HG03280 (cell line): ENCODE measurements around the gene UBE2Q1.

Source experiments
- ATAC-seq: cut with Tn5 transposase; IDR thresholded peaks from one replicate; pipeline ENCODE4 v1.9.1; 2021; ENCODE audit warnings: mild to moderate bottlenecking, moderate library complexity; ENCODE audit not compliant: unreplicated experiment

The UBE2Q1 gene

GRCh38 chr1:154512760-154513159, 45.7 kb downstream of the UBE2Q1 start:
- ATAC-seq, result no peak

DNA sequence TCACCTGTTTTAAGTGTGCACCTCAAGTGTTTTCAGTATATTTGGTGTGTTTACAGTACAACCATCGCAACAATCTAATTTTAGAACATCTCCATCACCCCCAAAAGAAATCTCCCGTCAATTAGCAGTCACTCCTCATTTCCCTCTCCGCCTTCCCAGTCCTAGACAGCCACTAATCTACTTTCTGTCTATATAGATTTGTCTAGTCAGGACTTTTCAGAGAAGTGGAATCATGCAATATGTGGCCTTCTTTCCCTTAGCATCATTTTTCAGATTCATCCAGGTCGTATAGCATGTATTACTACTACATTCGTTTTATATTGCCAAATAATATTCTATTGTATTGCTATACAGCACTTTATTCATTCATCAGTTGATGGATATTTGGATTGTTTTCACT, 54.6 kb downstream of the UBE2Q1 start:
- no peak for ATAC-seq

- no peak for ATAC-seq
These were observed 55.7 kb downstream of the UBE2Q1 start for GRCh38 chr1:154502744-154503115.

GRCh38 chr1:154502066-154502743, 56.3 kb downstream of the UBE2Q1 start, which contains the start of the genes SHE and TDRD10:
SHE (minus strand) TSS chr1:154502412; CDS start chr1:154502026, 386 bp downstream.
TDRD10 (plus strand) TSS chr1:154502219; CDS start chr1:154506904, 4,685 bp downstream.
- no peak for ATAC-seq

- no peak for ATAC-seq
These were observed 56.9 kb downstream of the UBE2Q1 start for GRCh38 chr1:154501423-154502065.

GRCh38 chr1:154500533-154500932, 57.9 kb downstream of the UBE2Q1 start:
- ATAC-seq, result no peak

DNA sequence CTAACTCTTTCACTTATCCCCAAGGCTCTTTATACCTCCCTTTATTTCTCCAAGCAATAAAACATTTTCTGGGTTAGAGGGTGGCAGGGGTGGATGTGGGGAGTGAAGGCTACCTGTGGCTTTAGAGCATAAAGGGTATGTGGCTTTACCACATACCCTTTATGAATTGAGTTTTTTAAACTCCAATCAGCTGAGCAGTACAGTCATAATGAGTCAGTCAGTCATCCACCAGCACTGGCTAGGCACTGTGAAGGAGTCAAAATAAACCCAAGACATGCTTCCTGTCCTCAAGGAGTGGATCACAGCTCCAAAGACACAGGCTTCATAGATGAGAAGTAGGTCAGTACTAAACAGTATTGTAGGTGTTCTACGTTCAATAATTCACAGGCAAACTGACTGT, 59.0 kb downstream of the UBE2Q1 start:
- ATAC-seq, result no peak
